ENCODE measurements around the gene PTPN22.

Gene PTPN22

DNA sequence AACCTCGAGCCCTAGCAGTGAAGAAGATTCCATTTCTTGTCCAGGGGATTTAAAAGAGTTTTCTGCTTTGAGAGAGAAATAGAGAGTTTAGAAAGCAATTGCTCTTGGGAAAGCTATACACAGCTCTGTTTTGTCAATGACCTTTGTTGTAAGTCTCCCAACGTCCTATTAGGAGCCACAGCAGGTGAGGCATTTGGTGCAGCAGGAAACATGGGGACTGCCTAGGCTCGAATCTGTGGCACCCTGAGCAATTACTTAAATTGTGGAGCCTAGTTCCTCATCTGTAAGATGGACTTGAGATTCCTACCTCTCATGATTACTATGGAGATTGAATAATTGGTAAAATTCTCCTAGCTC, 41.8 kb upstream of the PTPN22 start:
- H3K4me3 ChIP-seq (ENCODE audit: low read depth, low read length): no peak overlapping the region
- CTCF ChIA-PET: interaction anchor here (0.6 to 1.7 kb wide), 5 partner anchors 9 to 841 kb away, joined by 3 to 10 read pairs (median 3); no protein-coding TSS in a partner anchor
- TF ChIP-seq, protein P1, sequence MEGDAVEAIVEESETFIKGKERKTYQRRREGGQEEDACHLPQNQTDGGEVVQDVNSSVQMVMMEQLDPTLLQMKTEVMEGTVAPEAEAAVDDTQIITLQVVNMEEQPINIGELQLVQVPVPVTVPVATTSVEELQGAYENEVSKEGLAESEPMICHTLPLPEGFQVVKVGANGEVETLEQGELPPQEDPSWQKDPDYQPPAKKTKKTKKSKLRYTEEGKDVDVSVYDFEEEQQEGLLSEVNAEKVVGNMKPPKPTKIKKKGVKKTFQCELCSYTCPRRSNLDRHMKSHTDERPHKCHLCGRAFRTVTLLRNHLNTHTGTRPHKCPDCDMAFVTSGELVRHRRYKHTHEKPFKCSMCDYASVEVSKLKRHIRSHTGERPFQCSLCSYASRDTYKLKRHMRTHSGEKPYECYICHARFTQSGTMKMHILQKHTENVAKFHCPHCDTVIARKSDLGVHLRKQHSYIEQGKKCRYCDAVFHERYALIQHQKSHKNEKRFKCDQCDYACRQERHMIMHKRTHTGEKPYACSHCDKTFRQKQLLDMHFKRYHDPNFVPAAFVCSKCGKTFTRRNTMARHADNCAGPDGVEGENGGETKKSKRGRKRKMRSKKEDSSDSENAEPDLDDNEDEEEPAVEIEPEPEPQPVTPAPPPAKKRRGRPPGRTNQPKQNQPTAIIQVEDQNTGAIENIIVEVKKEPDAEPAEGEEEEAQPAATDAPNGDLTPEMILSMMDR (IDR thresholded peaks at IDR 0.05; ENCODE audit: insufficient read depth, low read length, missing control alignments): no peak
- DNase-seq (ENCODE audit: low read depth, low spot score): no peak
- POLR2A ChIA-PET: interaction anchor here (0.5 to 1.2 kb wide), 2 partner anchors 16 to 26 kb away, joined by 3 to 4 read pairs; partner anchors contain the start of gene HIPK1

GRCh38 chr1:113912594-113913311, 41.2 kb upstream of the PTPN22 start:
- CTCF ChIA-PET: interaction anchor here (0.6 to 1.7 kb wide), 5 partner anchors 9 to 840 kb away, joined by 3 to 10 read pairs (median 3); no protein-coding TSS in a partner anchor
- POLR2A ChIA-PET: interaction anchor here (0.5 to 1.2 kb wide), 2 partner anchors 17 to 26 kb away, joined by 3 to 4 read pairs; partner anchors contain the start of gene HIPK1
- TF ChIP-seq, protein P1 (IDR thresholded peaks at IDR 0.05; ENCODE audit: insufficient read depth, low read length, missing control alignments): no peak
- no peak overlapping the region for H3K4me3 ChIP-seq (ENCODE audit: low read depth, low read length)
- peak; percentile 60 for DNase-seq (ENCODE audit: low read depth, low spot score)

- ChIA-PET POLR2A (interaction anchor here (0.5 to 3.2 kb wide), 4 partner anchors 12 to 94 kb away, joined by 3 to 46 read pairs (median 6); partner anchors contain the start of genes HIPK1 and RSBN1), CTCF (interaction anchor here (1.5 to 2.3 kb wide), 3 partner anchors 12 to 70 kb away, joined by 6 to 17 read pairs (median 14); partner anchors contain the start of gene HIPK1)
- peak overlapping the region; percentile 84 for H3K4me3 ChIP-seq (ENCODE audit: low read depth, low read length)
- no peak for DNase-seq (ENCODE audit: low read depth, low spot score)
- TF ChIP-seq, protein P1 (IDR thresholded peaks at IDR 0.05; ENCODE audit: insufficient read depth, low read length, missing control alignments): no peak
These were observed 33.9 kb upstream of the PTPN22 start for GRCh38 chr1:113905435-113905861.

GRCh38 chr1:113904674-113905434, 33.3 kb upstream of the PTPN22 start, which contains the start of the genes AP4B1 and DCLRE1B:
TSS of gene AP4B1 (minus strand) at chr1:113904799. CDS start at chr1:113904717, 82 bp downstream.
TSS of gene DCLRE1B (plus strand) at chr1:113905326. CDS start at chr1:113905587, 261 bp downstream.
- ChIA-PET CTCF (interaction anchor here (0.7 to 2.3 kb wide), 14 partner anchors 8 to 71 kb away, joined by 3 to 19 read pairs (median 5); partner anchors contain the start of gene HIPK1), POLR2A (interaction anchor here (0.6 to 3.2 kb wide), 7 partner anchors 13 to 95 kb away, joined by 3 to 46 read pairs (median 3); partner anchors contain the start of genes HIPK1 and RSBN1)
- TF ChIP-seq, protein P1 (IDR thresholded peaks at IDR 0.05; ENCODE audit: insufficient read depth, low read length, missing control alignments): peak; percentile 94
- peak; percentile 99 for DNase-seq (ENCODE audit: low read depth, low spot score)
- H3K4me3 ChIP-seq (ENCODE audit: low read depth, low read length): peak within 1 kb of the TSS; percentile 94

DNA sequence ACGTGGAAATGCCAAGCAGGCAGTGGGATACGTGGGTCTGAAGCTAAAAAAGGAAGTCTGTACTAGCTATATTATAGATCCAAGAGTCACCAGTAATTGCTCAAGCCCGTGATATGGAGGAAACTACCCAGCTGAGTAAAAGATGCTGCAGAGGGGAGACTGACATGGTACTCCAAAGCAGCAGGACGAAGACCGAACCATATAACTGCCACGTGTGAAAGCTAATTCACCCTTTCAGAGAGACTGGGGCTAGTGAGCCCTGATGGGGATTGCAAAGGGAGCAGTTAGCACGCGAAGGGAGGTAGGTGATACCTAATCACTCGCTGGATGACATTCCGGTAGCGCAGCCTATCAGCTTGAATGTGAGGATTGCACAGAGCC, 32.8 kb upstream of the PTPN22 start:
- POLR2A ChIA-PET: interaction anchor here (0.6 to 3.2 kb wide), 7 partner anchors 26 to 94 kb away, joined by 3 to 46 read pairs (median 3); partner anchors contain the start of genes HIPK1 and RSBN1
- CTCF ChIA-PET: interaction anchor here (0.7 to 2.0 kb wide), 14 partner anchors 9 to 71 kb away, joined by 3 to 19 read pairs (median 4); partner anchors contain the start of gene HIPK1
- H3K4me3 ChIP-seq (ENCODE audit: low read depth, low read length): peak overlapping the region; percentile 94
- DNase-seq (ENCODE audit: low read depth, low spot score): no peak
- TF ChIP-seq, protein P1 (IDR thresholded peaks at IDR 0.05; ENCODE audit: insufficient read depth, low read length, missing control alignments): no peak

Measured in AG04449 (cell line).